Activated T-cell treated with anti-CD3 and anti-CD28 coated beads, Interleukin-2, amount 50 U/mL, for 72 hours (primary cell): ENCODE results near the gene SMAD9. TPM values are rescaled to one million over a fixed set of nuclear protein-coding genes. Genes with fewer than 3 reads are reported as not detected.

ENCODE experiments used
- ATAC-seq, 2 donors: fragments of 150-1000 bp; cut with Tn5 transposase; replicated peaks in 1 of 2; 2 replicates each; pipeline ENCODE4 v1.10.0; 2021; ENCODE audit warnings: moderate library complexity in 2 of 2, mild to moderate bottlenecking in 1 of 2
- DNase-seq, 2 donors: peaks; one replicate each; pipeline ENCODE4 v3.0.0; 2021 to 2022; ENCODE audit warnings: mixed read lengths in 1 of 2
- H3K27ac Mint-ChIP-seq: one replicate; pipeline ENCODE4 v1.8.0; 2022; ENCODE audit warnings: mild to moderate bottlenecking, moderate library complexity, mixed read lengths
- H3K27me3 Mint-ChIP-seq: one replicate; pipeline ENCODE4 v1.8.0; 2022; ENCODE audit warnings: low read depth, mixed read lengths
- H3K36me3 Mint-ChIP-seq, 2 donors: one replicate each; pipeline ENCODE4 v1.8.0; 2022; ENCODE audit warnings: mixed read lengths in 2 of 2, mild to moderate bottlenecking in 1 of 2; ENCODE audit not compliant: insufficient read depth in 2 of 2
- H3K4me1 Mint-ChIP-seq: one replicate; pipeline ENCODE4 v1.8.0; 2022; ENCODE audit warnings: low read depth, mixed read lengths
- H3K4me3 Mint-ChIP-seq, 2 donors: one replicate each; pipeline ENCODE4 v1.8.0; 2022; ENCODE audit warnings: mild to moderate bottlenecking in 2 of 2, mixed read lengths in 2 of 2, moderate library complexity in 2 of 2
- H3K9me3 Mint-ChIP-seq, 2 donors: one replicate each; pipeline ENCODE4 v1.8.0; 2022; ENCODE audit warnings: mixed read lengths in 2 of 2
- total RNA-seq, 2 donors: library from RNA; stranded (reverse); gene quantifications; one replicate each; pipeline ENCODE4 v1.2.3, GENCODE V29; 2022

The SMAD9 gene
- total RNA-seq, 2 donors from 2014 or later = not detected

GRCh38 chr13:36919171-36919832 lies 736 bp downstream of the SMAD9 start:
- H3K4me3 Mint-ChIP-seq = peak overlapping the region; percentile 55 to 71
- peak; percentile 18 to 22 for DNase-seq
- H3K9me3 Mint-ChIP-seq = no peaks in the 10 kb centered on the region
- H3K36me3 Mint-ChIP-seq = peaks cover 0 to 1% of the 10 kb centered on the region in 2 donors
- H3K27me3 Mint-ChIP-seq = peaks cover 69% of the 10 kb centered on the region
- no peaks in the 10 kb centered on the region for H3K4me1 Mint-ChIP-seq
- no peak overlapping the region for H3K27ac Mint-ChIP-seq
- ATAC-seq = peak; percentile 68 to 70

GRCh38 chr13:36918246-36919131 lies 1.5 kb downstream of the SMAD9 start:
- peaks cover 69% of the 10 kb centered on the region for H3K27me3 Mint-ChIP-seq
- no peaks in the 10 kb centered on the region for H3K9me3 Mint-ChIP-seq
- H3K4me3 Mint-ChIP-seq = peak overlapping the region; percentile 55 to 71
- H3K4me1 Mint-ChIP-seq = no peaks in the 10 kb centered on the region
- DNase-seq (no peak), ATAC-seq (no peak)
- peaks cover 0 to 1% of the 10 kb centered on the region in 2 donors for H3K36me3 Mint-ChIP-seq
- no peak overlapping the region for H3K27ac Mint-ChIP-seq

- DNase-seq (no peak), ATAC-seq (no peak)
- Mint-ChIP-seq H3K27ac (no peak overlapping the region), H3K9me3 (no peaks in the 10 kb centered on the region), H3K4me1 (no peaks in the 10 kb centered on the region), H3K4me3 (no peak overlapping the region), H3K27me3 (peaks cover 69% of the 10 kb centered on the region), H3K36me3 (peaks cover 0 to 1% of the 10 kb centered on the region in 2 donors)
These were observed 2.7 kb downstream of the SMAD9 start for GRCh38 chr13:36917311-36917710.

GRCh38 chr13:36915896-36916640 lies 4.0 kb downstream of the SMAD9 start:
- Mint-ChIP-seq H3K4me3 (no peak overlapping the region), H3K36me3 (peaks cover 0 to 1% of the 10 kb centered on the region in 2 donors), H3K9me3 (no peaks in the 10 kb centered on the region), H3K27me3 (peaks cover 59% of the 10 kb centered on the region), H3K27ac (no peak overlapping the region), H3K4me1 (no peaks in the 10 kb centered on the region)
- no peak for DNase-seq
- ATAC-seq = no peak

GRCh38 chr13:36915106-36915505 lies 4.9 kb downstream of the SMAD9 start:
- H3K4me3 Mint-ChIP-seq = no peak overlapping the region
- ATAC-seq (no peak), DNase-seq (no peak)
- H3K27ac Mint-ChIP-seq = no peak overlapping the region
- H3K27me3 Mint-ChIP-seq = peaks cover 59% of the 10 kb centered on the region
- no peaks in the 10 kb centered on the region for H3K9me3 Mint-ChIP-seq
- H3K36me3 Mint-ChIP-seq = no peaks in the 10 kb centered on the region
- H3K4me1 Mint-ChIP-seq = no peaks in the 10 kb centered on the region

- ATAC-seq (no peak), DNase-seq (no peak)
- no peak overlapping the region for H3K4me3 Mint-ChIP-seq
- H3K27ac Mint-ChIP-seq = no peak overlapping the region
- H3K9me3 Mint-ChIP-seq = no peaks in the 10 kb centered on the region
- peaks cover 59% of the 10 kb centered on the region for H3K27me3 Mint-ChIP-seq
- no peaks in the 10 kb centered on the region for H3K4me1 Mint-ChIP-seq
- H3K36me3 Mint-ChIP-seq = no peaks in the 10 kb centered on the region
These were observed 5.4 kb downstream of the SMAD9 start for GRCh38 chr13:36914648-36915047.

GRCh38 chr13:36913463-36913862 lies 6.6 kb downstream of the SMAD9 start:
- Mint-ChIP-seq H3K27ac (no peak overlapping the region), H3K4me1 (no peaks in the 10 kb centered on the region), H3K9me3 (no peaks in the 10 kb centered on the region), H3K36me3 (no peaks in the 10 kb centered on the region), H3K4me3 (no peak overlapping the region), H3K27me3 (peaks cover 53% of the 10 kb centered on the region)
- ATAC-seq (no peak), DNase-seq (no peak)

GRCh38 chr13:36912973-36913372 lies 7.1 kb downstream of the SMAD9 start:
- ATAC-seq = no peak
- Mint-ChIP-seq H3K36me3 (no peaks in the 10 kb centered on the region), H3K27ac (no peak overlapping the region), H3K9me3 (no peaks in the 10 kb centered on the region), H3K4me3 (no peak overlapping the region), H3K4me1 (no peaks in the 10 kb centered on the region), H3K27me3 (peaks cover 52% of the 10 kb centered on the region)
- DNase-seq = no peak

- H3K4me3 Mint-ChIP-seq = no peak overlapping the region
- H3K9me3 Mint-ChIP-seq = no peaks in the 10 kb centered on the region
- no peak for ATAC-seq
These were observed 7.7 kb downstream of the SMAD9 start for GRCh38 chr13:36912369-36912768.

GRCh38 chr13:36910545-36910944 lies 9.5 kb downstream of the SMAD9 start:
- no peak for ATAC-seq
- Mint-ChIP-seq H3K27ac (no peak overlapping the region), H3K4me3 (no peak overlapping the region), H3K4me1 (no peaks in the 10 kb centered on the region), H3K27me3 (peaks cover 29% of the 10 kb centered on the region), H3K36me3 (no peaks in the 10 kb centered on the region), H3K9me3 (no peaks in the 10 kb centered on the region)
- DNase-seq = no peak

More at GRCh38 chr13:36912369-36912768, 7.7 kb downstream of the SMAD9 start:
- peaks cover 46% of the 10 kb centered on the region for H3K27me3 Mint-ChIP-seq
- H3K27ac Mint-ChIP-seq = no peak overlapping the region
- DNase-seq = no peak
- H3K36me3 Mint-ChIP-seq = no peaks in the 10 kb centered on the region
- H3K4me1 Mint-ChIP-seq = no peaks in the 10 kb centered on the region

- Mint-ChIP-seq H3K27me3 (peaks cover 12% of the 10 kb centered on the region), H3K4me1 (no peaks in the 10 kb centered on the region), H3K4me3 (no peak overlapping the region), H3K9me3 (no peaks in the 10 kb centered on the region), H3K27ac (no peak overlapping the region), H3K36me3 (no peaks in the 10 kb centered on the region)
- no peak for DNase-seq
- ATAC-seq = no peak
These were observed 12.2 kb downstream of the SMAD9 start for GRCh38 chr13:36907821-36908220.

- ATAC-seq (no peak), DNase-seq (no peak)
- no peaks in the 10 kb centered on the region for H3K4me1 Mint-ChIP-seq
- no peak overlapping the region for H3K4me3 Mint-ChIP-seq
- no peaks in the 10 kb centered on the region for H3K9me3 Mint-ChIP-seq
- H3K27ac Mint-ChIP-seq = no peak overlapping the region
- no peaks in the 10 kb centered on the region for H3K36me3 Mint-ChIP-seq
- H3K27me3 Mint-ChIP-seq = peaks cover 12% of the 10 kb centered on the region
These were observed 12.8 kb downstream of the SMAD9 start for GRCh38 chr13:36907266-36907665.

GRCh38 chr13:36905944-36906343 lies 14.1 kb downstream of the SMAD9 start:
- Mint-ChIP-seq H3K36me3 (no peaks in the 10 kb centered on the region), H3K9me3 (no peaks in the 10 kb centered on the region), H3K27ac (no peak overlapping the region), H3K27me3 (peaks cover 20% of the 10 kb centered on the region), H3K4me3 (no peak overlapping the region), H3K4me1 (no peaks in the 10 kb centered on the region)
- ATAC-seq (no peak), DNase-seq (no peak)
